IMR-90 (cell line): ENCODE data around the gene EXOC2. TPM values are rescaled to one million over a fixed set of nuclear protein-coding genes. Genes with fewer than 3 reads are reported as not detected.

ENCODE experiments used
- ATAC-seq: fragments of 200-7000 bp; cut with Tn5 transposase; 2 replicates; pipeline ENCODE4 v1.9.1; 2020; ENCODE audit warnings: low read depth, mild to moderate bottlenecking, moderate library complexity
- BruUV-seq: library from RNA; stranded (reverse); fragments of 400-500 nt; replicated peaks from 2 replicates; lab custom pipeline; 2021; lab: Mats Ljungman, UMichigan
- CTCF ChIA-PET: fragments of 300-600 bp; formaldehyde crosslinking; extraction: SDS; loops from one replicate; lab custom pipeline; 2021; ENCODE audit warnings: antibody characterized with exemption; lab: Yijun Ruan, JAX
- POLR2A ChIA-PET: fragments of 300-600 bp; sonication (Branson Sonifier 250); formaldehyde crosslinking; loops from one replicate; lab custom pipeline; 2022; ENCODE audit warnings: antibody characterized with exemption; ENCODE audit not compliant: unreplicated experiment; lab: Charles Lee
- DNase-seq: peaks from one replicate; pipeline ENCODE4 v3.0.0; 2013
- H2AFZ ChIP-seq: replicated peaks from 2 replicates; pipeline ENCODE3; 2013; ENCODE audit warnings: low read length, mild to moderate bottlenecking; ENCODE audit not compliant: poor library complexity
- H2AK5ac ChIP-seq: 2 replicates; pipeline ENCODE4 v1.6.1; 2013; ENCODE audit warnings: low read depth, low read length, inconsistent platforms
- H2AK9ac ChIP-seq: replicated peaks from 2 replicates; pipeline ENCODE3; 2013; ENCODE audit warnings: mild to moderate bottlenecking, low read depth, low read length, moderate library complexity; ENCODE audit not compliant: poor library complexity
- H2BK120ac ChIP-seq: 2 replicates; pipeline ENCODE4 v1.6.1; 2013; ENCODE audit warnings: low read depth, low read length, inconsistent platforms
- H2BK15ac ChIP-seq: 3 replicates; pipeline ENCODE4 v1.6.1; 2013; ENCODE audit warnings: low read depth, low read length, inconsistent platforms
- H2BK20ac ChIP-seq: 2 replicates; pipeline ENCODE4 v1.6.1; 2013; ENCODE audit warnings: low read depth, mild to moderate bottlenecking, inconsistent platforms, low read length, moderate library complexity
- H2BK5ac ChIP-seq: 2 replicates; pipeline ENCODE4 v1.6.1; 2013; ENCODE audit warnings: mild to moderate bottlenecking, low read depth, low read length, inconsistent platforms; ENCODE audit not compliant: poor library complexity, severe bottlenecking
- H3K14ac ChIP-seq: replicated peaks from 2 replicates; pipeline ENCODE4 v1.6.1; 2013; ENCODE audit warnings: low read depth, low read length, inconsistent platforms
- H3K18ac ChIP-seq: 2 replicates; pipeline ENCODE4 v1.6.1; 2013; ENCODE audit warnings: low read depth, low read length, control low read depth
- H3K23ac ChIP-seq: 2 replicates; pipeline ENCODE4 v1.6.1; 2013; ENCODE audit warnings: low read depth, low read length, inconsistent platforms
- H3K27ac ChIP-seq: 2 replicates; pipeline ENCODE4 v1.5.1; 2013; ENCODE audit warnings: mild to moderate bottlenecking, control low read depth, low read length; ENCODE audit not compliant: insufficient read depth
- H3K27me3 ChIP-seq: 2 replicates; pipeline ENCODE4 v1.6.1; 2013; ENCODE audit warnings: low read length; ENCODE audit not compliant: control insufficient read depth, insufficient read depth
- H3K36me3 ChIP-seq: 2 replicates; pipeline ENCODE4 v1.6.1; 2013; ENCODE audit warnings: low read length, mixed read lengths; ENCODE audit not compliant: control insufficient read depth, insufficient read depth
- H3K4ac ChIP-seq: 2 replicates; pipeline ENCODE4 v1.6.1; 2013; ENCODE audit warnings: low read depth, low read length, inconsistent platforms
- H3K4me1 ChIP-seq: 2 replicates; pipeline ENCODE4 v1.6.1; 2013; ENCODE audit warnings: low read length, mixed read lengths; ENCODE audit not compliant: control insufficient read depth, insufficient read depth
- H3K4me2 ChIP-seq: 2 replicates; pipeline ENCODE4 v1.6.1; 2013; ENCODE audit warnings: low read depth, mild to moderate bottlenecking, control low read depth, low read length, moderate library complexity
- H3K4me3 ChIP-seq: 2 replicates; pipeline ENCODE4 v1.5.1; 2013; ENCODE audit warnings: low read depth, mild to moderate bottlenecking, control low read depth, low read length, moderate library complexity; ENCODE audit not compliant: insufficient read depth
- H3K56ac ChIP-seq: 2 replicates; pipeline ENCODE4 v1.6.1; 2013; ENCODE audit warnings: low read length, inconsistent platforms; ENCODE audit not compliant: insufficient read depth; ENCODE audit errors: extremely low read depth
- H3K79me1 ChIP-seq, 2 experiments: 2 replicates each; pipeline ENCODE4 v1.6.1; 2013; ENCODE audit warnings: low read length in 2 of 2, inconsistent platforms in 1 of 2, low read depth in 1 of 2
- H3K9ac ChIP-seq: 2 replicates; pipeline ENCODE4 v1.6.1; 2013; ENCODE audit warnings: low read depth, low read length, control low read depth
- H3K9me1 ChIP-seq: 2 replicates; pipeline ENCODE4 v1.6.1; 2013; ENCODE audit warnings: low read length, inconsistent platforms; ENCODE audit not compliant: insufficient read depth
- H3K9me3 ChIP-seq: 2 replicates; pipeline ENCODE4 v1.6.1; 2013; ENCODE audit warnings: low read length; ENCODE audit not compliant: control insufficient read depth, insufficient read depth
- H4K20me1 ChIP-seq: 2 replicates; pipeline ENCODE4 v1.6.1; 2013; ENCODE audit warnings: low read length, inconsistent platforms; ENCODE audit not compliant: insufficient read depth
- H4K5ac ChIP-seq: 2 replicates; pipeline ENCODE4 v1.6.1; 2013; ENCODE audit warnings: mild to moderate bottlenecking, low read depth, low read length, control low read depth
- H4K8ac ChIP-seq, 2 experiments: 2 replicates each; pipeline ENCODE4 v1.6.1; 2013; ENCODE audit warnings: low read depth in 2 of 2, low read length in 2 of 2, control low read depth in 1 of 2, inconsistent platforms in 1 of 2
- H4K91ac ChIP-seq: 2 replicates; pipeline ENCODE4 v1.6.1; 2013; ENCODE audit warnings: low read depth, low read length, inconsistent platforms; ENCODE audit not compliant: insufficient read depth
- FOS ChIP-seq: fragments of 150-350 bp; IDR thresholded peaks from 2 replicates; pipeline ENCODE4 v1.6.1; 2016; ENCODE audit warnings: low read depth, low read length
- MXI1 ChIP-seq: IDR thresholded peaks from 2 replicates; pipeline ENCODE4 v1.6.1; 2012; ENCODE audit warnings: low read depth, mild to moderate bottlenecking, low read length, moderate library complexity, borderline replicate concordance
- POLR2A ChIP-seq: IDR thresholded peaks from 2 replicates; pipeline ENCODE4 v1.6.1; 2012; ENCODE audit warnings: mild to moderate bottlenecking, low read depth, low read length
- RAD21 ChIP-seq: IDR thresholded peaks from 2 replicates; pipeline ENCODE4 v1.6.1; 2012; ENCODE audit warnings: low read length, improper control_type of control experiment
- RFX5 ChIP-seq: IDR thresholded peaks from 2 replicates; pipeline ENCODE4 v1.8.0; 2012; ENCODE audit warnings: low read depth, mild to moderate bottlenecking, low read length, moderate library complexity
- SMC3 ChIP-seq: fragments of 150-350 bp; IDR thresholded peaks from 2 replicates; pipeline ENCODE4 v1.6.1; 2016; ENCODE audit warnings: low read depth, mild to moderate bottlenecking, antibody characterized with exemption, low read length, moderate library complexity
- WGBS, 2 experiments: methylation state at CpG; one replicate each; pipeline versions ENCODE4 v1.1.5 to v1.1.7; 2013; ENCODE audit warnings: missing lambda C conversion rate in 2 of 2; ENCODE audit not compliant: insufficient read length in 1 of 2; ENCODE audit errors: extremely low coverage in 2 of 2; 5-methylcytosine and 5-hydroxymethylcytosine counted together
- dilution Hi-C: fragments of 300-500 bp; cut with HindIII; formaldehyde crosslinking; loops from one replicate; pipeline ENCODE4 v1.14.3; 2018; ENCODE audit warnings: low sequenced_read_pairs; ENCODE audit not compliant: unreplicated experiment
- in situ Hi-C: fragments of 300-500 bp; cut with MboI; formaldehyde crosslinking; loops from 3 replicates; pipeline ENCODE4 v1.14.3; 2019; ENCODE audit warnings: low sequenced_read_pairs, inconsistent platforms, mixed read lengths
- intact Hi-C: fragments of 100-400 bp; cut with micrococcal nuclease; formaldehyde crosslinking; loops from 2 replicates; pipeline ENCODE4 v1.10.0; 2022
- polyA plus RNA-seq, 3 experiments: library from polyadenylated mRNA; depleted of rRNA; stranded (reverse); fragments of >200 nt; gene quantifications; 2 replicates each; pipeline ENCODE4 v1.2.3, GENCODE V29; 2012; ENCODE audit warnings: low replicate concordance in 1 of 3
- total RNA-seq: library from RNA; depleted of rRNA; stranded (reverse); fragments of >200 nt; gene quantifications from 2 replicates; pipeline ENCODE4 v1.2.3, GENCODE V29; 2012
- TF ChIP-seq, protein P1 (sequence below): fragments of 150-350 bp; IDR thresholded peaks from 2 replicates; pipeline ENCODE4 v1.6.1; 2017; ENCODE audit warnings: mild to moderate bottlenecking, antibody characterized with exemption, low read length, low read depth
- TF ChIP-seq, protein P2 (sequence below): conservative IDR thresholded peaks from 2 replicates; pipeline ENCODE4 v1.5.1; 2012; ENCODE audit warnings: mild to moderate bottlenecking, low read depth, low read length, improper control_type of control experiment

EXOC2 gene
- total and polyA plus RNA-seq, 2 of the 4 experiments (the other 2 are of a cell fraction): 13.1 to 37.3 TPM

DNA sequence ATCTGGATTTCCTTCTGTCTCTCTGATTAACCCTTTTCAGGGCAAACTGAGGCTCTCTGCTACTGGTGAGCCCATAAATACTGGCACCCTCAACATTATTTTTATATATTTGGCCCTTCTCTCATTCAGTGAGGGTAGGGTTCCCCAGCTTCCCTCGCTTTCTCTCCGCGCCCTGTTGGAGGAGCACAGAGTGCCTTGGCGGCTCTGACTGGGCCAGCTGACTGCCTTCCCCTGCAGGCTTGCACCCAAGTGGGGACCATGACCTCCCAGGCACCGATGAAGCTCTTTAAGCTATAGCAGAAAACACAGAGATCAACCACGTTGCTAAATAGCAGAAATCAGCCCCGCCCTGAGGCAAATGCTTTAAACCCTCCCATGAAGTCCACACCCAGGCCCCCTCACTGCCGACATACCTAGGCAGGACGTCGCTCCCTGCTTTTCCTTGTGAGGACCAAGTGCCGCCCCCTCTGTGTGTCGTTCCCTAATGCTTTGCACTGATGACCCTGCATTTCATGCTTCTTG, 141.0 kb downstream of the EXOC2 start:
- no peak for DNase-seq
- TF ChIP-seq MXI1: no peak
- no peak for TF ChIP-seq RAD21
- no peak for TF ChIP-seq RFX5
- no peak for TF ChIP-seq SMC3
- TF ChIP-seq, protein P1, sequence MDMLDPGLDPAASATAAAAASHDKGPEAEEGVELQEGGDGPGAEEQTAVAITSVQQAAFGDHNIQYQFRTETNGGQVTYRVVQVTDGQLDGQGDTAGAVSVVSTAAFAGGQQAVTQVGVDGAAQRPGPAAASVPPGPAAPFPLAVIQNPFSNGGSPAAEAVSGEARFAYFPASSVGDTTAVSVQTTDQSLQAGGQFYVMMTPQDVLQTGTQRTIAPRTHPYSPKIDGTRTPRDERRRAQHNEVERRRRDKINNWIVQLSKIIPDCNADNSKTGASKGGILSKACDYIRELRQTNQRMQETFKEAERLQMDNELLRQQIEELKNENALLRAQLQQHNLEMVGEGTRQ: no peak
- no peak for TF ChIP-seq POLR2A
- TF ChIP-seq, protein P2, sequence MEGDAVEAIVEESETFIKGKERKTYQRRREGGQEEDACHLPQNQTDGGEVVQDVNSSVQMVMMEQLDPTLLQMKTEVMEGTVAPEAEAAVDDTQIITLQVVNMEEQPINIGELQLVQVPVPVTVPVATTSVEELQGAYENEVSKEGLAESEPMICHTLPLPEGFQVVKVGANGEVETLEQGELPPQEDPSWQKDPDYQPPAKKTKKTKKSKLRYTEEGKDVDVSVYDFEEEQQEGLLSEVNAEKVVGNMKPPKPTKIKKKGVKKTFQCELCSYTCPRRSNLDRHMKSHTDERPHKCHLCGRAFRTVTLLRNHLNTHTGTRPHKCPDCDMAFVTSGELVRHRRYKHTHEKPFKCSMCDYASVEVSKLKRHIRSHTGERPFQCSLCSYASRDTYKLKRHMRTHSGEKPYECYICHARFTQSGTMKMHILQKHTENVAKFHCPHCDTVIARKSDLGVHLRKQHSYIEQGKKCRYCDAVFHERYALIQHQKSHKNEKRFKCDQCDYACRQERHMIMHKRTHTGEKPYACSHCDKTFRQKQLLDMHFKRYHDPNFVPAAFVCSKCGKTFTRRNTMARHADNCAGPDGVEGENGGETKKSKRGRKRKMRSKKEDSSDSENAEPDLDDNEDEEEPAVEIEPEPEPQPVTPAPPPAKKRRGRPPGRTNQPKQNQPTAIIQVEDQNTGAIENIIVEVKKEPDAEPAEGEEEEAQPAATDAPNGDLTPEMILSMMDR: no peak
- TF ChIP-seq FOS: no peak
- no peak for ATAC-seq
- Histone ChIP-seq H4K20me1 (no peaks in the 10 kb centered on the region), H2BK15ac (no peak overlapping the region), H2AK9ac (no peak overlapping the region), H3K9ac (no peak overlapping the region), H2BK20ac (no peak overlapping the region), H3K23ac (no peak overlapping the region), H4K5ac (no peak overlapping the region), H3K9me1 (no peaks in the 10 kb centered on the region), H2BK120ac (no peak overlapping the region), H3K18ac (no peak overlapping the region), H3K4me2 (no peak overlapping the region), H3K56ac (no peak overlapping the region), H3K4me3 (no peak overlapping the region), H3K27ac (no peak overlapping the region), H3K14ac (no peak overlapping the region), H2AK5ac (no peak overlapping the region), H3K79me1 (no peaks in the 10 kb centered on the region), H3K4me1 (no peaks in the 10 kb centered on the region; the same call in 1 of the 2 replicates), H4K8ac (no peak overlapping the region), H3K27me3 (no peaks in the 10 kb centered on the region), H2BK5ac (no peak overlapping the region), H3K9me3 (no peaks in the 10 kb centered on the region), H4K91ac (no peak overlapping the region), H2AFZ (no peak overlapping the region), H3K4ac (no peak overlapping the region), H3K36me3 (peaks cover 16% of the 10 kb centered on the region)
- 95% methylated on average over 8 of the region's 12 CpGs; no CpG with 5 or more reads in 1 of the 2 experiments for WGBS, 2 experiments
- BruUV-seq: no TSS peak
- in situ Hi-C loops: no loop called here
- ChIA-PET CTCF (no interaction called here), POLR2A (no interaction called here)
- dilution Hi-C loops: no loop called here
- intact Hi-C loops: no loop called here
